ENCODE data around the gene CETP.

DNA sequence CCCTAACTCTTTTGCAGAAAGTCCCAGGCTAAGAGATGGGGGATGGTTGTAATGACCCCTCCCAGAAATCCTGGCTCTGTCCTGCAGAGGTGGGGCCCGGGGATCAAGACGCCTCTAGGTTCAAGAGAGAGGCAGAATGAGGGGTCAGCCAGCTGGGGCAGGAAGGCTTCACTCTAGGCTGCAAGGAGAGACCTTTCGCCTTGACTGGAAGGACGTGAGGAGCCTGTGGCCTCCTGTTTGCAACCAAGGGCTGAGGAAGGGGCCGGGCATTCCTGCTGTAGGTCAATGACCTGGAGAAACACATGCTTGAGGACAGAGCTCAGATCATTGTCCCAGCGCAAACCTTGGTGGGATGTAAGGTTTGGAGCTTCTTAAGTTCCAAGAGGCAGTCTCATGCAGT, 8.7 kb upstream of the CETP start:
- TF ChIP-seq, protein P1, sequence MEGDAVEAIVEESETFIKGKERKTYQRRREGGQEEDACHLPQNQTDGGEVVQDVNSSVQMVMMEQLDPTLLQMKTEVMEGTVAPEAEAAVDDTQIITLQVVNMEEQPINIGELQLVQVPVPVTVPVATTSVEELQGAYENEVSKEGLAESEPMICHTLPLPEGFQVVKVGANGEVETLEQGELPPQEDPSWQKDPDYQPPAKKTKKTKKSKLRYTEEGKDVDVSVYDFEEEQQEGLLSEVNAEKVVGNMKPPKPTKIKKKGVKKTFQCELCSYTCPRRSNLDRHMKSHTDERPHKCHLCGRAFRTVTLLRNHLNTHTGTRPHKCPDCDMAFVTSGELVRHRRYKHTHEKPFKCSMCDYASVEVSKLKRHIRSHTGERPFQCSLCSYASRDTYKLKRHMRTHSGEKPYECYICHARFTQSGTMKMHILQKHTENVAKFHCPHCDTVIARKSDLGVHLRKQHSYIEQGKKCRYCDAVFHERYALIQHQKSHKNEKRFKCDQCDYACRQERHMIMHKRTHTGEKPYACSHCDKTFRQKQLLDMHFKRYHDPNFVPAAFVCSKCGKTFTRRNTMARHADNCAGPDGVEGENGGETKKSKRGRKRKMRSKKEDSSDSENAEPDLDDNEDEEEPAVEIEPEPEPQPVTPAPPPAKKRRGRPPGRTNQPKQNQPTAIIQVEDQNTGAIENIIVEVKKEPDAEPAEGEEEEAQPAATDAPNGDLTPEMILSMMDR (IDR thresholded peaks at IDR 0.05), result no peak
- TF ChIP-seq POLR2A (IDR thresholded peaks at IDR 0.05), result no peak

Measured in adrenal gland (tissue), 5 donors.